H1 (cell line): ENCODE measurements around the gene PTH1R. TPM values are rescaled to one million over a fixed set of nuclear protein-coding genes. Genes with fewer than 3 reads are reported as not detected.

Experiments used
- EZH2 ChIP-seq: fragments of 200-600 bp; sonication (generic); IDR thresholded peaks from 2 replicates; pipeline ENCODE4 v1.7.1; 2012; ENCODE audit warnings: low read depth, mild to moderate bottlenecking, moderate library complexity, low read length, inconsistent platforms; ENCODE audit not compliant: severe bottlenecking
- polyA plus RNA-seq, 7 experiments: library from polyadenylated mRNA; depleted of rRNA in 3 of 7; stranded (reverse) in 5 of 7; unstranded in 2 of 7; fragments of >200 nt in 5 of 7; fragments of 200-250 nt in 2 of 7; gene quantifications; 1 replicate in 5 of 7; 2 replicates in 1 of 7; 4 replicates in 1 of 7; pipeline versions ENCODE4 v1.2.1 to v1.2.3, GENCODE V29; 2011 to 2013; ENCODE audit warnings: missing spikeins in 2 of 7, mixed read lengths in 2 of 7
- total RNA-seq: library from RNA; stranded (reverse); fragmentation: NEBNext Ultra II Directional; extraction: Animal tissue kit (Norgen Biotek cat#: 25700); gene quantifications from 2 replicates; pipeline ENCODE4 v1.2.1, GENCODE V29; 2021

The PTH1R gene
- total and polyA plus RNA-seq, 2 of the 8 experiments (the other 6 are each of a cell fraction or from before 2014, with no cell fraction given): 0.57 to 1.5 TPM

- no peak for TF ChIP-seq EZH2
These were observed 12.5 kb upstream of the PTH1R start (continued) for GRCh38 chr3:46865031-46865507.
